Activated T-cell treated with anti-CD3 and anti-CD28 coated beads for 4 hours (primary cell): Measurements from ENCODE around the gene C1orf185.
"Not testable (repeated sequence)": the region's sequence is repeated elsewhere in the genome, so short reads cannot be mapped to it uniquely, and the experiment has no call there.

Experiments
- DNase-seq: peaks from one replicate; pipeline ENCODE4 v3.0.0-alpha.2; 2020

Gene C1orf185

GRCh38 chr1:51139474-51139873, 37.4 kb downstream of the C1orf185 start:
- no peak for DNase-seq

GRCh38 chr1:51147394-51147793, 45.4 kb downstream of the C1orf185 start:
- DNase-seq, result no peak

- no peak for DNase-seq
Measured at GRCh38 chr1:51154776-51155175, 52.7 kb downstream of the C1orf185 start.

DNA sequence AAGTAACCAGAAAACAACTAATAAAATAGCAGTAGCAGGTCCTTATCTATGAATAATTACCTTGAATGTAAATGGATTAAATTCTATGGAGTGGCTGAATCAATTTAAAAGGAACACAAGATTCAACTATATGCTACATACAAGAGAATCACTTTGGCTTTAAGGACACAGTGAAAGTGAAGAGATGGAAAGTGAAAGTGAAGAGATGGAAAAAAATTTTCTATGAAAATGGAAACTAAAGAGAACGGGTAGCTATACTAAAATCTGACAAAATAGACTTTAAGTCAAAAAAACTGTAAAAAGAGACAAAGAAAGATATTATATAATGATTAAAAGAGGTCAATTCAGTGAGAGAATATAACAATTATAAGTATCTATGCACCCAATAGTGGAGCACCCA, 54.7 kb downstream of the C1orf185 start:
- DNase-seq, result no peak

- DNase-seq, result no peak
Measured at GRCh38 chr1:51157395-51157794, 55.4 kb downstream of the C1orf185 start.

DNA sequence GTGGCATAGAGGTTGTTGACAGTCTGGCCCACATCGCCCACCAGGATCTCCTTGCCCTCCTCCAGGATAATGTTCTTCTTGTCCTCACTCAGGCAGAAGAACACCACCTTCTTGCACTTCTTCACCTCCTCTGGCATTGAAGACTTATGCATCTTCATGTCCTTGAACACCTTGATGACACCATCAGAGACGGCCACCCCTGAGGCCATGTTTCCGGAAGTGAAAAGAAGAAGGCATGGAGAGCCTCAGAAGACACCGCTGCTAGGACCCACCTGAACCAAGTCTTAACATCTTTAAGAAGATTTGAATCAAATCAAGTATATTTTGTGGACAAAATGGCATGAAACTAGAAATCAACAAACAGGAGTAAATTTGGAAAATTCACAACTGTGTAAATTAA, 56.2 kb downstream of the C1orf185 start:
- no peak for DNase-seq

- not testable (repeated sequence) for DNase-seq
Measured at GRCh38 chr1:51162560-51162959, 60.5 kb downstream of the C1orf185 start.

DNA sequence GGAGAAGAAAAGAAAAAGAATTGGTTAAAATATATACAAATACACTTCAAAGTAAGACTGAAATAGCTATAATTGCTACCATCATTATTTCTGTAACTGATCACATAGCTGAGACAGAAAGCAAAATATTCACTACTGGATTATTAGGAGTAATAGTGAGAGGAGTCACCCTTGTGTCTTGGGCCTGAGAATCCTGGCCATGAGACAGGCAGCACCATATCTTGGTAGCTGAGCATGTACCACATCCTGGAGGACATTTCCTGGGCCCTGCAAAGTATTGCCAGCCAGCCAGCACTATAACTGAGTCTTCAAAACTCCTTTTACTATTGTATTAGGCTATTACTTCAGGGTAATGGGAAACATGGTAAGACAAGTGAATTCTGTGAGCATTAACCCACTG, 63.5 kb downstream of the C1orf185 start:
- DNase-seq, result no peak

- DNase-seq, result no peak
Measured at GRCh38 chr1:51168266-51168845, 66.3 kb downstream of the C1orf185 start.

- DNase-seq, result no peak
Measured at GRCh38 chr1:51168936-51169335, 66.9 kb downstream of the C1orf185 start.

DNA sequence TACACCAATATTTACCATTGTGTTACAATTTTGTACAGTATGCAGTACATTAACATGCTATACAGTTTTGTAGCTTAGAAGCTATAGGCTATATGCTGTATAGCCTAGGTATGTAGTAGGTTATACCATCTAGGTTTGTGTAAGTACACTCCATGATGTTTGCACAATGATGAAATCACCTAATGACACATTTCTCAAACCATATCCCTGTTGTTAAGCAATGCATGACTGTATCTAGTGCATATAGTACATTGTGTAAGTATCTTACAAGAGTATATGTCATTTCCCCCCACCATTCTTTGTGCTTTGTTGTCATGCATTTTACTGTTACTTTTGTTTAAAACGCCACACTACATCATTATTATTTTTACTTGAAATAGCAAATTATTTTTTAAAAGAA, 68.3 kb downstream of the C1orf185 start:
- no peak for DNase-seq

DNA sequence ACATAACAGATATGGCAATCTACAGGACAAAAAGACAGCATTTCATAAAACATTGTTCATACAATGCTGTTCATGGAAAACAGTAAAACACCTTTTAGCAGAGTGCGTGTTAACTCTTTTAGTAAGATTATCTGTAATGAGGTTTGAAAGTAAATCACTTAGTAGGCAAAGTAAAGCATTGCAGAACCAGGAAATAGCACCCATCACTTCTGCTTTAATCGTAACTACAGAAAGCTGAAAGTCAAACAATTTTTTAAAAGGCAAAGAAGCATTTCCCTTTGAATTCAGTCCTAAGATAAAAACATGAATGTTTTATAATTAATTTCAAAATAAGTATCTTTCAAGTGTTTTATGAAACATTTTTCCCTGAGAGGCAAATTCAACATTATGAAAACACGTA, 70.8 kb downstream of the C1orf185 start:
- DNase-seq, result no peak

DNA sequence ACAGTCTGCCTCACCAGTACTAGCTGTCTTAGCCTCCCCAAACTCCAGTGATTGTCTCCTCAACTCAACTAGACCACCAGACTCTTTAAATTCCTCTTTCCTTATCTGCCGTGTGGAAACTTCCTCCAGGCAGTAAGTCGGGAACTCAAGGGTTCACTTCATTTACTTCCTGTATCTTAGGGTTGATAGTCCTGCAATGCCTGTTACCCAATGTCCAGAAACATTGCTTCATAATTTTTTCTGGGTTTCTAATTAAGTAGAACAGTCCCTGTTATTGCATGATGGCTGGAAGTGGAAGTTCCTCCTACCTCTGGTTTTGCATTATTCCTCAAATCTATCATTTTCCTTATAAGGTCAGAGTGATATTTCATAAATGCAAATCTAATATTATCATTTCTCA, 73.2 kb downstream of the C1orf185 start:
- no peak for DNase-seq

- DNase-seq, result not testable (repeated sequence)
Measured at GRCh38 chr1:51177988-51178387, 76.0 kb downstream of the C1orf185 start.

DNA sequence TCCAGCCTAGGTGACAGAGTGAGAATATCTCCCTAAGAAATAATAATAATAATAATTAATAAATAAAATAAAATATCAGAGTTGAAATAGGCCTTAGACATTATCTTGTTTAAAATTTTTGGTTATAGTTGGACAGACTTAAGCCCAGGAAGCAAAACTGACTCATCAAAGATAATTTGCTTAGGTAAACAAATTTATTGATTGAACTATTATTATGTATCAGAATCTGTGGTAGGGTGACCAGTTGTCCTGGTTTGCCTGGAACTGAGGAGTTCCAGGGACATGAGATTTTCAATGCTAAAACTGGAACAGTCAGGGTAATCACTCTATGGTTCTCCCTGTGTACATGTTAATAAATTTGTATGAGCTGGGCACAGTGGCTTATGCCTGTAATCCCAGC, 86.2 kb downstream of the C1orf185 start:
- no peak for DNase-seq

GRCh38 chr1:51189421-51190073, 87.5 kb downstream of the C1orf185 start:
- DNase-seq, result peak; percentile 24

DNA sequence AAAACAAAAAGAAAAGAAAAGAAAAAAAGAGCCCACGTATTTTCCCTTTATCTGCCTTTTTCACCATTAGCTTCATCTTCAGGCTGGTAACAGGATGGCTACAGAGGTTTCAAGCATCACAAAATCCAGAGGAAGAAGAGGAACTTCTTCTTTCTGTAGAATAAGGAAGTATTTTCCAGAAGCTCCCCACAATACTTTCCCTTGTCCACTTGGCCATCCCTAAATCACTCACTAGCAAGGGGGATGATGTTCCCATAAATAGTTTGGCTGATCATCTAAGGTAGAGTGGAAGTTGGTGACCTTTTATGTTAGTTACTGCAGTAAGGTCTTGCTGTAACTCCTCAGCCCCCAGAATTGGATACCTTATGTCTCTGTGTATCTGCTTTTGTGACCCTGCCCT, 88.9 kb downstream of the C1orf185 start:
- DNase-seq, result no peak

GRCh38 chr1:51192213-51192843, 90.3 kb downstream of the C1orf185 start:
- peak; percentile 44 for DNase-seq

- DNase-seq, result no peak
Measured at GRCh38 chr1:51193564-51193963, 91.5 kb downstream of the C1orf185 start.
